ENCODE results near the gene CEP126.

The CEP126 gene, protein sequence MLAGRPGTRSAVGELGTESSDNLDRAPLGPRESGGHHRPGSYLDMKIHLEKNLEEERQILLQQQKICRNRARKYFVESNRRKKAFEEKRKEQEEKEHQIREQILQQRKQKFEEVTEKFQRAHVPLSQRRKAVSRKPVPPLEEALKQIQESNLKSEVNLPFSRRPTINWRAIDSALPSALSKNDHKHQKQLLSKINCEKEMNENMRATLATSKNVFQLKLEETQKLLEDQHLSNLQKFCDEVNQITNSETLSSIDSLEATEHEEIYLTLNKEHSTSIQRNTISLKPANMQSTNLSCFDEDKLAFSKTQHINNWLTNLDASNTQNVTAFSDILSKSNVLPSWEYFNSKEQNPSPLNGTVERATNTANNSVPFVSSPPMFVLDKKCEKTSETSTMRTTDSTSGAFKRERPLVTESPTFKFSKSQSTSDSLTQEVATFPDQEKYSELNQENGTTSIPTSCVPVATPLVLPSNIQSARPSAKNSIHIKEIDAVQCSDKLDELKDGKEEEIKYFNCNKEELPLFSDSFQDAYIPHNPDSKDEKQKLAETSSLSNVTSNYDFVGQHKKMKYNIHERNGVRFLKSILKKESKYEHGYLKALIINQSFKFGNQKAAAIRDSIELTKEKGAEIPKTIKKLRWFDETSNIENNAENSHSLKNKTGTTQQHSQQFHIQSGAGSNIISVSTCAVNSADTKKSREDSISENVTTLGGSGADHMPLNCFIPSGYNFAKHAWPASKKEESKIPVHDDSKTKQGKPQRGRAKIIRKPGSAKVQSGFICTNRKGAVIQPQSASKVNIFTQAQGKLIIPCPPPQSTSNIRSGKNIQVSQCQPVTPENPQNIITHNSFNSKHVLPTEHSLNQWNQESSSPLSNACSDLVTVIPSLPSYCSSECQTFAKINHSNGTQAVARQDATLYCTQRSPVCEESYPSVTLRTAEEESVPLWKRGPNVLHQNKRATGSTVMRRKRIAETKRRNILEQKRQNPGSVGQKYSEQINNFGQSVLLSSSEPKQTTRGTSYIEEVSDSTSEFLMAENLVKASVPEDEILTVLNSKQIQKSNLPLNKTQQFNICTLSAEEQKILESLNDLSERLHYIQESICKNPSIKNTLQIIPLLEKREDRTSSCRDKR
- long read RNA-seq, partial matches to known transcripts, result 0 of 1 reads
- long read RNA-seq, other reads (novel, unspliced or antisense), result 1 of 1 reads

GRCh38 chr11:101914738-101915426 is at the start of gene CEP126:
Gene CEP126 (plus strand): TSS chr11:101915010. CDS start chr11:101915285, 275 bp downstream.
- TF ChIP-seq REST (IDR thresholded peaks at IDR 0.05; ENCODE audit: insufficient replicate concordance, low read depth) (no peak), CTCF (IDR thresholded peaks at IDR 0.05; ENCODE audit: insufficient read depth, low read length) (no peak), SPI1 (IDR thresholded peaks at IDR 0.05; ENCODE audit: borderline replicate concordance, low read depth) (no peak), GABPA (IDR thresholded peaks at IDR 0.05; ENCODE audit: low read depth) (no peak), POLR2AphosphoS5 (IDR thresholded peaks at IDR 0.05; ENCODE audit: low read depth) (no peak)
- H3K27ac ChIP-seq (replicated peaks), result no peak within 1 kb of the TSS
- H3K27me3 ChIP-seq (ENCODE audit: insufficient read depth, poor library complexity, severe bottlenecking), result no peaks in the 10 kb centered on the region
- peak within 1 kb of the TSS; percentile 61 for H3K4me3 ChIP-seq (replicated peaks; ENCODE audit: insufficient read depth, low read length)
- DNase-seq (ENCODE audit: low read depth in 1 of 2, low spot score in 1 of 2), result peak; percentile 51 to 66

DNA sequence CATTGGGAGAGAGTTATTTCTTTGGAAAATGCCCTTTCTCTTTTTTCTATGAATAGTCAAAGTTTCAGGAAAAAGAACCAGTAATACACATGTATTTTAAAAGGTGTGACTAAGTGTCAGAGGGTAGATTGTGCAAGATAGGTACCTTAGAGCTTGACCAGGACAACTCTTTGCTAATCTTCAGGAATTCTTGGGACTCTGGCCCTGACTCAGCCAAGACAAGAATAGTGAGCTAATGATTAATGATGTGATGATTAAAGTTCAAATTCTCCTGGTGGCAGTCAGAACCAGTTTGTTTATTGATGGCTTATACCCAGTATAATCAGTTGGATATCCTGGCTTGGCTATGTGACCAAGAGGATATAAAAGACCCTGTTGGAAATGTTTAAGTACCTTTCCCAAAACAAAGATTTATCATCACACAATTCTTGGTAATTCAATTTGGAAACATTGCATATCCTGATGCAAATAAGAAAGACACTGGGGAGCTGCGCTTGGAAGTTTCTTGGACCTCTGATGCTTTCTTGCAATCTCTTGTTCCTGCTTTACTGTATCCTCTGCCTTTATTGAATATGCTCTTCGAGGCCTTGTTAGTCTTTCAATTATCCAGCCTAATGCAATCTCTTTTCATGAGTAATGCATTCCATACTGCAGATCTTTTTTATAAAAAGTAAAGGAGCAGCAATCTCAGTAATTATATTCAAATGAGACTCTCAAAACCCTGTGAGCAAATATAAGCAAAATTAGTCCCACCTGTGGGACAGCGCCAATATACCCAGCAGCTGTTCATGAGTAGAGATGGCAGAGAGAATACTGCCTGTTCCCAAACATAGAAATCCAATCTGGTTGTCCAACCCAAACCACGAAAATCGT is 48.0 kb upstream of the CEP126 start:
- Histone ChIP-seq H3K27ac (replicated peaks) (no peak overlapping the region), H3K27me3 (ENCODE audit: insufficient read depth, poor library complexity, severe bottlenecking) (no peaks in the 10 kb centered on the region), H3K4me3 (replicated peaks; ENCODE audit: insufficient read depth, low read length) (no peak overlapping the region)
- TF ChIP-seq POLR2AphosphoS5 (IDR thresholded peaks at IDR 0.05; ENCODE audit: low read depth) (no peak), CTCF (IDR thresholded peaks at IDR 0.05; ENCODE audit: insufficient read depth, low read length) (no peak), SPI1 (IDR thresholded peaks at IDR 0.05; ENCODE audit: borderline replicate concordance, low read depth) (no peak), REST (IDR thresholded peaks at IDR 0.05; ENCODE audit: insufficient replicate concordance, low read depth) (no peak), GABPA (IDR thresholded peaks at IDR 0.05; ENCODE audit: low read depth) (no peak)
- no peak for DNase-seq (ENCODE audit: low read depth in 1 of 2, low spot score in 1 of 2)

All from HL-60 (cell line).